PC-9 (cell line): ENCODE results near the gene ZC3H12A.

ENCODE experiments used
- EZH2 ChIP-seq: fragments of 200-600 bp; sonication (generic); IDR thresholded peaks from 2 replicates; pipeline ENCODE4 v1.8.0; 2017; ENCODE audit warnings: antibody characterized with exemption, low read depth
- TF ChIP-seq, protein P1 (sequence below): fragments of 200-600 bp; sonication (generic); conservative IDR thresholded peaks from 2 replicates; pipeline ENCODE4 v1.6.1; 2017; ENCODE audit warnings: mixed run types, antibody characterized with exemption, mild to moderate bottlenecking, moderate library complexity

DNA sequence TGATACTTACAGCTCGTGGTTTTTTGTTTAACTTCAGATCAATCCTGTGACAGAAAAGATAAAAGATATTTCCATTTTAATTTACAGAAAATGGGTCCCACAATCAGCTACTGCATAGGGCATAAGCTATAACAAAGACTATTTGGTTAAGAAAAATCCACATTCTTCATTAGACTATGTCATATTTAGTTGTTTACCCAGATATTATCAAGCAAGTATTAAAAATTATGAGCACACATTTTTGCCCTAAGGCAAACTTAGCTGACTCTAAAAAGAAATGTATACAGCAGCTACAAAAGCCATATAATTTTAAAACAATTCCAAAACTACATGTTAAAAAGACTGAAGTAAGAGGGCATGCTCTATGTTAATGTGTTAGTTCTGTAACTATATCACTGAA, 21.5 kb downstream of the ZC3H12A start:
- TF ChIP-seq EZH2, result no peak
- TF ChIP-seq, protein P1, sequence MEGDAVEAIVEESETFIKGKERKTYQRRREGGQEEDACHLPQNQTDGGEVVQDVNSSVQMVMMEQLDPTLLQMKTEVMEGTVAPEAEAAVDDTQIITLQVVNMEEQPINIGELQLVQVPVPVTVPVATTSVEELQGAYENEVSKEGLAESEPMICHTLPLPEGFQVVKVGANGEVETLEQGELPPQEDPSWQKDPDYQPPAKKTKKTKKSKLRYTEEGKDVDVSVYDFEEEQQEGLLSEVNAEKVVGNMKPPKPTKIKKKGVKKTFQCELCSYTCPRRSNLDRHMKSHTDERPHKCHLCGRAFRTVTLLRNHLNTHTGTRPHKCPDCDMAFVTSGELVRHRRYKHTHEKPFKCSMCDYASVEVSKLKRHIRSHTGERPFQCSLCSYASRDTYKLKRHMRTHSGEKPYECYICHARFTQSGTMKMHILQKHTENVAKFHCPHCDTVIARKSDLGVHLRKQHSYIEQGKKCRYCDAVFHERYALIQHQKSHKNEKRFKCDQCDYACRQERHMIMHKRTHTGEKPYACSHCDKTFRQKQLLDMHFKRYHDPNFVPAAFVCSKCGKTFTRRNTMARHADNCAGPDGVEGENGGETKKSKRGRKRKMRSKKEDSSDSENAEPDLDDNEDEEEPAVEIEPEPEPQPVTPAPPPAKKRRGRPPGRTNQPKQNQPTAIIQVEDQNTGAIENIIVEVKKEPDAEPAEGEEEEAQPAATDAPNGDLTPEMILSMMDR, result no peak
